NCI-H2081 (cell line): ENCODE results near the gene ADAMTS7.

Experiments
- DNase-seq, 2 experiments: peaks; one replicate each; lab custom pipeline; 2025; lab: John Stamatoyannopoulos, UW

ADAMTS7 gene

GRCh38 chr15:78718837-78719236 is 92.4 kb downstream of the ADAMTS7 start:
- no peak for DNase-seq

GRCh38 chr15:78717956-78718656 is 93.2 kb downstream of the ADAMTS7 start:
- DNase-seq, result no peak

GRCh38 chr15:78716651-78717050 is 94.6 kb downstream of the ADAMTS7 start:
- DNase-seq, result no peak

GRCh38 chr15:78715930-78716329 is 95.3 kb downstream of the ADAMTS7 start:
- no peak for DNase-seq

GRCh38 chr15:78715434-78715833 is 95.8 kb downstream of the ADAMTS7 start:
- DNase-seq, result no peak

GRCh38 chr15:78714890-78715289 is 96.4 kb downstream of the ADAMTS7 start:
- DNase-seq, result peak in 1 of 2 experiments; percentile 22

- DNase-seq, result no peak
Observed at GRCh38 chr15:78712797-78713515, 98.3 kb downstream of the ADAMTS7 start.

- no peak for DNase-seq
Observed at GRCh38 chr15:78711638-78712037, 99.6 kb downstream of the ADAMTS7 start.

GRCh38 chr15:78709263-78709882 is 101.9 kb downstream of the ADAMTS7 start:
- DNase-seq, result peak; percentile 70 to 71
